ENCODE results near the gene G6PC2.

G6PC2 gene

DNA sequence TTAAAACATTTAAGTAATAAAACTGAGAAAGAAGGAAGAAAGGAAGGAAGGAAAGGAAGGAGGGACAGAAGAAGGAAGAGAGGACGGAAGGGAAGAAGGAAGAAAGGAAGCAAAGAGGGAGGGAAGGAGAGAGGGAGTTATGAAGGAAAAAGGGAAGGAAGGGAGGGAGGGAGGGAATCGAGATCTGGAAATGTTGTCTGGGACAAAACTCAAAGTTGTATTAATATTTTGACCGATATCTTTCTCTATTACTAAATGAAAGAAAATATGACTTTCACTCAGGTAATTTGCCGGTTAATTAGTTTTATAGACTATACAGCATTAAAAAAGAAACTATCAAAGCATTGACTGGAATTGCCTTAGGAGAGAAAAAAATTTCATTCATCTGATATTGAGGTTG is 44.4 kb downstream of the G6PC2 start:
- in situ Hi-C loops (cut with MboI; ENCODE audit: low sequenced_read_pairs): no loop called here

DNA sequence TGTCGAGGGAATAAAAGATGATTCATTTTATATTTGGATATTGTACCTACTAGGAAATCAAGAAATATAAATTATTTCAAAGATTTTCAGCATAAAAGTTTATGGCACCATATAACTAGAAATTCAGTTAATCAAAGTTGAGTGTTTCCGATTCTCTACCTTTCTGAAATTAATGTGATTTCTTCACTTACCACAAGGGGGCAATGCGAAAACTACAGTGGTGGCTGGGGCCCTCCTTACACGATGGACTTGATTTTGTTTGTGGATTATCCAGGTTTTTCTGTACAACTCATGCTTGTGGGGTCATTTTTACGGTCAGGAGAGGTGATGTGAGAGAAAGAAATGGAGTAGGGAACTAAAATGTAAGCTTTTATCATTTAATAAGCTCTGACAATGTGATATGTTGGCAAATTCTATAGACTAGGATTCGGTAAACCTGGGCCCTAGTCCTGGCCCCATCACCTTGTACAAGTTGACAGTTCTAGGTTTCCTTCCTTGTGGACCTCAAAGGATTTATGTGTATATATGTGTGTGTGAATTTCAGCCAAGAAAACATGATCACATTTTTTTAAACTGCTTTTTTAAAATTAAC is 47.6 kb downstream of the G6PC2 start:
- in situ Hi-C loops (cut with MboI; ENCODE audit: low sequenced_read_pairs): no loop called here

DNA sequence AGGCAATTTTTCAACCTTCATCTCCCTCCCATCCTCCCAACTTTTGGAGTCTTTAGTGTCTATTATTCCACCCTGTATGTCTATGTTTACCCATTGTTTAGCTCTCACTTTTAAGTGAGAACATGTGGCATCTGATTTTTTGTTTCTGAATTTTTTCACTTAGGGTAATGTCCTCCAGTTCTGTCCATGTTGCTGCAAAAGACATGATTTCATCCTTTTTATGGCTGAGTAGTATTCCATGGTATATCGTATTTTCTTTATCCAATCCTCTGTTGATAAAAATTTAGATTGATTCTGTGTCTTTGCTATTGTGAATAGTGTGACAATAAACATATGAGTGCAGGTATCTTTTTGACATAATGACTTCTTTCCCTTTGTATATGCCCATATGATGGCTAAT is 48.2 kb downstream of the G6PC2 start:
- in situ Hi-C loops (cut with MboI; ENCODE audit: low sequenced_read_pairs): no loop called here

DNA sequence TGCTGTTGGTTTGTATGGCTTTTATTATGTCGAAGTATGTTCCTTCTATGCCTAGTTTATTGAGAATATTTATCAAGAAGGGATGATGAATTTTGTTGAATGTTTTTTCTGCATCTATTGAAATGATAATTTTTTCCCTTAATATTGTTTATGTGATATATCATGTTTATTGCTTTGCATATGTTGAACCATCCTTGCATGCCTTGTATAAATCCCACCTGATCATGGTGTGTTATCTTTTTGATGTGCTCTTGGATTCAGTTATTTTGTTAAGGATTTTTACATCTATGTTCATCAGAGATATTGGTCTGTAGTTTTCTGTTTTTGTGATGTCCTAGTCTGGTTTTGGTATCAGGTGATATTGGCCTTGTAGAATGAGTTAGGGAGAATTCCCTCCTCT is 50.8 kb downstream of the G6PC2 start:
- in situ Hi-C loops (cut with MboI; ENCODE audit: low sequenced_read_pairs): no loop called here

DNA sequence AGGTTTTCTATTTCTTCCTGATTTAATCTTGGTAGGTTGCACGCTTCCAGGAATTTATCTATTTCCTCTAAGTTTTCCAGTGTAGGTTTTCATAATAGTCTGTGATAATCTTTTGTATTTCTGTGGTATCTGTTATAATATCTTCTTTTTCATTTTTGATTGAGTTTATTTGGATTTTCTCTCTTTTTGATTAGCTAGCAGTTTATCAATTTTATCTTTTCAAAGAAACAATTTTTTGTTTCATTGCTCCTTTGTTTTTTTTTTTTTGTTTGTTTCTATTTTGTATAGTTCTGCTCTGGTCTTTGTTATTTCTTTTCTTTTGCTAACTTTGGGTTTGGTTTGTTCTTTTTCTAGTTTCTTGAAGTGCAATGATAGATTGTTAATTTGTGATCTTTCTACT is 51.3 kb downstream of the G6PC2 start:
- in situ Hi-C loops (cut with MboI; ENCODE audit: low sequenced_read_pairs): no loop called here

GRCh38 chr2:168954256-168954655 is 53.2 kb downstream of the G6PC2 start:
- in situ Hi-C loops (cut with MboI; ENCODE audit: low sequenced_read_pairs): no loop called here

- in situ Hi-C loops (cut with MboI; ENCODE audit: low sequenced_read_pairs): no loop called here
Observed at GRCh38 chr2:168955321-168955720, 54.2 kb downstream of the G6PC2 start.

DNA sequence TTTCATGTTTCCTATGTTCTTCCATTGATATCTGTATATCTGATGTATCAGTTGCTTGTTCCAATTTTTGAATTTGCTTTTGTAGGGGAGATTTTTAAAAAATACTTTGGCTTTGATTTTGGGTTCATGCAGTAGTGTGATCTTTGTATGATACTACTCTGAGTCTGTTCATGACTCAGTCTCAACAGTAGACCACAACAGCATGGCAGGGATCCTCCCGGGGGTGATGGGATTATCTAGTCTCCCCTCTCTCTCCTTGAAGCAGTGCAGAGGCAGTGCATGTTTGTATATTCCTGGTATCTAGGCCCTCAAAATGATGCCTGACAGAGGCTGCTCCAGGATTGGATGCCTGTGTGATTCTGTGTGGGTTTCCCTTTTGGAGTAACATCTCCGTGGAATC is 55.3 kb downstream of the G6PC2 start:
- in situ Hi-C loops (cut with MboI; ENCODE audit: low sequenced_read_pairs): no loop called here

All from hTERT RPE-1 (cell line).